Mesenteric fat pad (tissue), 1 donor: ENCODE results near the gene ADO. TPM values are rescaled to one million over a fixed set of nuclear protein-coding genes. Genes with fewer than 3 reads are reported as not detected.

Experiments
- DNase-seq: peaks from one replicate; pipeline ENCODE4 v3.0.0-alpha.2; 2020; ENCODE audit warnings: low spot score
- total RNA-seq: library from RNA; stranded (reverse); fragmentation: NEBNext Ultra II Directional; extraction: Animal tissue kit (Norgen Biotek cat#: 25700); gene quantifications from one replicate; pipeline ENCODE4 v1.2.1, GENCODE V29; 2021
- donor health status: DM: yes; HTN: yes; CAD: no.

ADO gene
- total RNA-seq, 1 donor from 2014 or later = 18.5 TPM

DNA sequence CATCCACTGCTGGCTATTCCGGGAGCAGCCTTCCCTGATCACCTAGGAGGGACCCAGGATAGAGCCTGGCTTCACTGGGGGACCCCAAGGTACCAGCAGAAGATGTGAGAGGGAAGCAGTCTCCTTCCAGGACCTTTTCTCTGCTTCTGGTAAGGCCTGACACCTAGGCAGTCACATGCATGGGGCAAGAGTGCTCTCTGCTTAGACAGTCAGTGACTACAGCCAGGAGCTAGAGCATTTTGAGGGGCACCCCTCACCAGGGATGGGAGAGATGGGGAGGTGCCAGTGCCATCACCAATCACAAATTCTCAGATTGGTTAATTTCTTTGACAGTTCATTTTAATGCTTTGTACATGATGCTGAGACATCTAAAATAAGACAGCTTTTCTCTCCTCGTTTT is 13.9 kb upstream of the ADO start:
- no peak for DNase-seq

DNA sequence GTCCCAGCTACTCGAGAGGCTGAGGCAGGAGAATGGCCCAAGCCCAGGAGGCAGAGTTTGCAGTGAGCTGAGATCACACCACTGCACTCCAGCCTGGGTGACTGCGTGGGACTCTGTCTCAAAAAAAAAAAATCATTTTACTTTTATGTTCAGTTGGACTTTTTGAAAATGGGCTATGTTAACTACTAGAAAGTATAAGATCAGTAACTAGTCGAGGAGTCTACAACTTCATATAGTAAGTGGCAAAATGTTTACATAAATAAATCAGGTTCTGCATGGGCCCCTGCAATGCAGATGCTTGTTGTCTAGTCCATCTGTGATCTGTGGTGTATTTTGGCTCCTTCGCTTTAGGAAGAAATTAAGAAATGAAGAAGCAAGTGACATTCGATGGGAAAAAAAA is 12.3 kb upstream of the ADO start:
- DNase-seq = no peak

DNA sequence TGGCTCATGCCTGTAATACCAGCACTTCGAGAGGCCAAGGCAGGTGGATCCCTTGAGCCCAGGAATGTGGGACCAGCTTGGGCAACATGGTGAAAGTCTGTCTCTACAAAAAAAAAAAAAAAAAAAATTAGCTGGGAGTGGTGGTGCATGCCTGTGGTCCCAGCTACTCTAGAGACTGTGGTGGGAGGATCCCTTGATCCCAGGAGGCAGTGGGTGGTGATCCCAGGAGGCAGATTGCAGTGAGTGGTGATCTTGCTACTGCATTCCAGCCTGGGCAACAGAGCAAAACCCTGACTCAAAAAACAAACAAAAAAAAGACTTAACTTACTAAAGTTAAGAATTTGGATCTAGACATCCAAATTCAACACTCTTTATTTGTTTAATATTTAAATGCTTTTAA is 10.2 kb upstream of the ADO start:
- DNase-seq = no peak

DNA sequence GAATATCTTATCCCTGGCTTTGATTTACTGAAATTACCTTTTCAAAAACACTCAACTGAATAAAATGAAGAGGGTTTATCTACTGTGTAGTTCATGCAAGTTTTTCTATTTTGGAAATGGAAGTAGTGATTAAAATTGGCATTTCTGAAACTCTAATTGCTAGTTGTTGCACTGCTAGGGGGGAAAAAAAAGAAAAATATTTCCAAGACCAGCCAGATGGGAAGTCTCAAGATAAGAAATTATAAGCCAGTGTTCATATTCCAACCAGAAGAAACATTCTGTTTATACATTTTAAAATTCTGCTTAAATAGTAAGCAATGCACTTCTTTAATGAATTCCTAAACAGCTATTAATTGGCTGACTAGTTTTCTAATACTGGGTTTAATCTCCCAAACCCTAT is 9.4 kb upstream of the ADO start:
- no peak for DNase-seq

DNA sequence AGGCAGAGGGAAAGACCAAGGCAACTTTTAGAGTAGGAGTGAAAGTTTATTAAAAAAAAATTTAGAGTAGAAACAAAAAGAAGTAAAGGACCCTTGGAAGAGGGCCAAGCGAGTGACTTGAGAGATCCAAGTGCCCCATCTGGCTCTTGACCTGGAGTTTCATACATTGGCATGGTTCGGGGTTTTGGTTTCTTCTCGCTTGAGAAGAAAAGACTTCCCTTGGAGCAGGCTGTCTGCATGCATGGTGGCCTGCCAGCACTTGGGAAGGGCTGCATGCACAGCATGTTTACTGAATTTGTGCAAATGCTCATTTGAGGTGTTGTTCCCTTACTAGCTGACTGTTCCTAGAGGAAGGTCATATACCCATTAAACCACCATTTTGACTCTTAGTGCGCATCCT is 8.8 kb upstream of the ADO start:
- no peak for DNase-seq

DNA sequence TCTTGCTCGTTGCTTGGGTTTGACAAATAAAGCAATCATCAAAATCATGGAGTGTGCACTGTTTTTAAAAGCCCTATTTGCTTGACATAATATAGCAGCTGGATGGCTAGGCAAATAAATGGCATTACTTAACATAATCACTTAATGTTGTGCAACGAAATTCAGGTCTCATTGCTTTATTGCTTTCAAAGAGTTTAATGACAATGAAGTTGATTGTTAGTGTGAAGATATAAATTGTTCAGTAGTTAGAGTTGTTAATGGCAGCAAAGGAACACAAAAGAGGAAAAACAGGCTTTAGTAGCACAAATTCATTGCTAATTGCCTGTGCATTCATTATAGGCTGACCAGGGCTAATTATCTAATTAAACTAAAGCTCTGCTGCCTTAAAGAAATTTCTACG is 7.6 kb upstream of the ADO start:
- DNase-seq = no peak

DNA sequence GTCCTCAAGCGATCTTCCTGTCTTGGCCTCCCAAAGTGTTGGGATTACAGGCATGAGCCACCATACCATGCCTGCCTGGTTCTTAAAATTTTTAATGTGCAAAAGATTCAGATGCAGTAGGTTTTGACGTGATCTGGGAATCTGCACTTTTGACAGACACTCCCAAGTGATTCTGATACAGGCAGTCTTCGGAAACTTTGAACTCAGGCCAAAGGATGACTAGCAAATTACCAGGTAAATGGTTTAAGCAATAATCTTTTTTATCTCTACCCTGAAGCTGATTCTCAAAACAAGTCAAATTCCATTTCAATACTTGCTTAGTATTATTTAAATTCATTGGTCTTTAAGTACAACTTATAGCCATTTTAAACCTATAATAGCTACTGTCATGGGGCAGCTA is 2.6 kb upstream of the ADO start:
- no peak for DNase-seq

DNA sequence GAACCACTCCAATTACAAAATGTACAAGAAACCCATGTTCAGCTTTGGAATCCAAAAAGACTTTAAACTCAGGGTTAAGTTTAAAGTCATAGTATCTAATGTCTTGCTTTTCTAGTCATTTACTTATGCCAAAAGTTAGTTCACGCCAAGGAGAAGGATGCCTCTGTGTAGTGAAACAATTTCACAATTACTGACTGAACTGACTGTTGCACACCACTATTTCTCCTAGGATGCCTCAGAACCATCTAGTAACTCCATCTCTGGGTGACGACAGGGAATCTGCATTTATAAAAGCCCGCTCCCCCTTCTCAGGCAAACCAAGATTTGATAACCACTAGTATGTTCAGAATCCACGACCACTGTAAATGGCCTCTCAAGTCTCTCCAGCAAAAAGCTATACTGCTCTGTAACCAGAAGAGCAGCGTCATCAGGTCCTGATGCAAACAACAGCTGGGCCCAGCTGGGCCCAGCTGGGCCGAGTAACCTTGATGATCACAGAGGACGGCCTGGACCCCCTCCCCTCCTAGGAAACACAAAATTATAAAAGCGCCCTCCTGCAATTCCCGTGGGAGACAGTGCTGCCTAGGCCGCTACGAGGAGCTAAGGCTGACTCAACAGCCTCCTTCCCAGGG is 680 bp upstream of the ADO start:
- no peak for DNase-seq

DNA sequence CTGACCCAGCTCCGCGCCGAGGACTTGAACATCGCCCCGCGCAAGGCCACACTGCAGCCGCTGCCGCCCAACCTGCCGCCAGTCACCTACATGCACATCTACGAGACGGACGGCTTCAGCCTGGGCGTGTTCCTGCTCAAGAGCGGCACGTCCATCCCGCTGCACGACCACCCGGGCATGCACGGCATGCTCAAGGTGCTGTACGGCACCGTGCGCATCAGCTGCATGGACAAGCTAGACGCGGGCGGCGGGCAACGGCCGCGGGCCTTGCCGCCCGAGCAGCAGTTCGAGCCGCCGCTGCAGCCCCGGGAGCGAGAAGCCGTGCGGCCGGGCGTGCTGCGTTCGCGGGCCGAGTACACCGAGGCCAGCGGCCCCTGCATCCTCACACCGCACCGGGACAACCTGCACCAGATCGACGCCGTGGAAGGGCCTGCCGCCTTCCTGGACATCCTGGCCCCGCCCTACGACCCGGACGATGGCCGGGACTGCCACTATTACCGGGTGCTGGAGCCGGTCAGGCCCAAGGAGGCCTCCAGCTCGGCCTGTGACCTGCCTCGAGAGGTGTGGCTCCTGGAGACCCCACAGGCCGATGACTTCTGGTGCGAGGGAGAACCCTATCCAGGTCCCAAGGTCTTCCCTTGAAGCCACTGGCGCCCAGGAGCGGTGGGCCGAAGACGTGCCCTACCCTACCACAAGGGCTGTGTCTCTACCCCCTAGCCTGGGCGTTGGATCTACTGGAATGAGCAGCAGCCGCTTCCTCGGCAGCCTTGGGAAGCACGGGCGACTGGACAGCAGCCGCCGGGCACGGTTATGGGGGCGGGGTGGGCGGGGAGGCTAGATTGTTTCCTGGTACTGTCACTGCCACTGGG is 945 bp downstream of the ADO start:
- DNase-seq = no peak

DNA sequence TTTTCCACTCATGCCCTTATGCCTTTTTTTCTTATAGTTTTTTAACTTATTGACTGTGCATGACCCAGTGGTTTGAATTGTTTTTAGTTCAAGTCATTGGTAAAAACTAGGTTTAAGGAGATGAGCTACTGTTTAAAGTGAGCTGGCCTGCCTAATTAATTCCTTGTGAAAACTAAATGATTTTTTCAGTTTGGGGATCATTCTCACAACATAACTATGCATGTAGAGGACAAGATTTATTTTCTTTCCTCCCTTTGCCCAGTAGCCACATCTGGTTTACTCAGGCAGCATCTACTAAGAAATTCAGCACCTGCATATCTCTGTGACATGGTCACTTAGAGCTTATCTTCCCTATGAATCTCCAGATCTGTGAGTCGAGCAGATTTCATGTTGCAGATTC is 1.7 kb downstream of the ADO start:
- no peak for DNase-seq

DNA sequence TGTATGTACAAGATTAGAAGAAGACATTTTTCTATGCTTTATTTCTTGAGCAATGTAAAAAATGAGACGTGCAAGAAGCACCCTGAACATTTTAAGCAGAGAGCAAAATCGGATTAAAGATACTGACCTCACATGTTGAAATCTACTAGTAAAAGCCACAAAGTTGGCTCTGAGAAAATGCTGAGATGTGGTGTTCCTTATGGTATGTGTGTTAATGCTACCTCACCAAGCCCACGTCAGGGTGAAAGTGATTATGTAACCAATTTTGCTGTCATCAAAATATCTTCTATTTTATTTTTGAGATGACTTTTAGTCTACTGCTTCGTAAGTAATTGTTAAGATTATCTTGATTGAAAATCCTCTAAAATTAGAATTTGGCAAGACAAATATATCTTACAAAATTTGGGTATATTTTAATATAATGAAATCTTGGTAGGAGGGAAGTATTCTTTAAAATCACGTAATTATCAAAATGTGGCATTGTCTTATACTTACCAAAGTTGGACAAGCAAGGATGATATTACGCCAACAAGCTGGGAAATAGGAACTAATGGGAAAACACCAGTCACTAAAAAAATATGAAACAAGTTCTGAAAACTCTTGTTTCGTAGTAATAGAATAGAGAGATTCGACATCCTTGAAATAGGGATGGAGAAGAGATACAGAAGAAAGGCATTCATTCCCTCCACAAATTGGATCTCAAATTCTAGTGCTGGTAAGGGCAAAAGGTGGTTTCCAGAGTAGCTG is 5.8 kb downstream of the ADO start:
- no peak for DNase-seq

DNA sequence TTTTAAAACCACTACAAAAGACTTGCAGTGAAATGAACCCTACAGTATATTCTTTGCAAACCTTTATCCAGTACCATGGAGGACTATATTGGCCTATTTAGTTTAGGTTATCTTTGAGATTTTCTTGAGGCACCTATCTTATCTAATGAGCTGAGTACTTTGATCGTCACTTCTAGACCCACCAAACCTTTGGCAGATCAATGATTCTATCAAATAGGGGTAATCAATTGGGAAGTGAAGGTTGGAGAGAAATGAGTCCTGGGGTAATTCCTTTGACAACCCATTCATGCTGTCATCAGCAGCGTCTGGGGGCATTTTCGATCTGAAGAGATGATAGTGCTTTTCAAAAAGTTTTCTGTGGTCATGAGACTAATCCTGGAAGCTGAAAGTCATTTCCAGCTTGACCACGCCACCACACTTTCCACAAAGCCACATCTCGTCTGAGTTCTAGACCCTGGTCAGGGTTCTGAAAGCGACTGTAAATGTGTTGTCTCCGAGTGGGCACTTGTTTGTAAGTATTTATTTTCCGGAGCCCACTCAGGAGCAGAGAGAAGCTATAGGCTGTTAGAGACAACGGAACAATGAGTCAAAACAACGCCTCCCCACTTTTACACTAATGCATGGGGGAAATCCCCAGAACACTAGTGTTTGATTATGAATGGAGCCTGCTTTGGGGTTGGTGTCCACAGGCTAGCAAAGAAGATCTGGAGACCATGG is 6.8 kb downstream of the ADO start:
- no peak for DNase-seq

DNA sequence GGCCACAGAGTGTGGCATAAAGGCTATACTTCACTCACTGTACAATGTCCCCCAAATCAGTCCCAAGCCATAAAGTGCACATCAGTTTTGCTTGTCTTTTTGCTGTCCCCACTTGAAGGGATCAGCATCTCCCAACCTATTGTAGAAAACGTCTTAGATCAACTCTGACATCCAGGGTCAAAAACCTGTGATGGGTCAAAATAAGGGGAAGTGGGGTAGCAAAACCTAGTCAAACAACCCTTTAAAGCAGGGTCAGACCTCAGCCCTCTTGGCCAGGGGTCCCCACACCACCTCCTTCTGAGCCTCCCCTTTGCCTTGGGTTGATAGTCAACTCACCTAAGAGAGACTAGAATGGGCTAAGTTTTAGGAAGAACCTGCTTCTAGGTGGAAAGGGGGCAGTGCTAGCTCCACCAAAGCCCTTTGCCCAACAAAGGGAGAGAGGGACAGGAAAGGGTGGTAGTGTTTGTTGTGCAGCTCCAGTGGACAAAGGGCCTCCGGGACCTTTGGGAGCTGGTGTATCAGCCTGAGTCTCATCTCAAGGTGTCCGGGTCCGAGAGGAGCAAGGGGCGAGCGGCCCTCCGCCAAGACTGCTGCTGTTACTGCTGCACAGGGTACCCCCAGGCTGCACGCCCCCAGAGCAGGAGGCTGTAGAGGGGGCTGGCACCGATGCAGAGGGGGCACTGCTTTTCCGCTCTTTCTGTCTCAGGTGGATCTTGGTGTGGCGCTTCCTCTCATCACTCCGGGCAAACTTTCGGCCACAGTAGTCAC is 8.3 kb downstream of the ADO start:
- no peak for DNase-seq

DNA sequence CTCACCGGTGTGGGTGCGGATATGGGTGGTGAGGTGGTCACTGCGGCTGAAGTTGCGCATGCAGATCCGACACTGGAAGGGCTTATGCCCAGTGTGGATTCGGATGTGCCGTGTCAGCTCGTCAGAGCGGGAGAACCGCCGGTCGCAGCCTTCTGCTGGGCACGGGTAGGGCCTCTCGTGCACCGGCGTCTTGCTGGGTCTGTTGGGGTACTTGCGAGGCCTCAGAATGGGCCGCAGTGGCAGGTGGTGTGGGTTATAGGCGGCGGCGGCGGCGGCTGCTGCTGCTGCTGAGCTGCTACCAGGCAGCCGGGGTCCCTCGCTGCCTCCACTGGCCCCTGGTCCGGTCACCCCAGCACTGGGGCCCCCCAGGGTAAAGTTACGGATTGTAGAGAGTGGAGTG is 8.9 kb downstream of the ADO start:
- no peak for DNase-seq

DNA sequence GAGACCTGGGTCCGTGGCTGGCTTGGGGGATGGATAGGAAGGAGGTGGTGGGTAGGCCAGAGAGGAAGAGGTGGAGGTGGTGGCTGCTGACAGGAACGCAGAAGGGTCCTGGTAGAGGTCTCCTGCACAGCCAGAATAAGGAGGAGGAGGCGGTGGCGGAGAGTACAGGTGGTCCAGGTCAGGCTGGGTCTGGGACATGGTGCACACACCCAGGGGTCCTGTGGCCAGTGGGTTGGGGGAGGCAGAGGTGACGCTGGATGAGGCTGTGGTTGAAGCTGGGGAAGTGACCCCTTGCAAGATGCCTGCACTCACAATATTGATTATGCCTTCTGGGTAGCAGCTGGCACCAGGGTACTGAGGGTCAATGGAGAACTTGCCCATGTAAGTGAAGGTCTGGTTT is 9.5 kb downstream of the ADO start:
- no peak for DNase-seq

DNA sequence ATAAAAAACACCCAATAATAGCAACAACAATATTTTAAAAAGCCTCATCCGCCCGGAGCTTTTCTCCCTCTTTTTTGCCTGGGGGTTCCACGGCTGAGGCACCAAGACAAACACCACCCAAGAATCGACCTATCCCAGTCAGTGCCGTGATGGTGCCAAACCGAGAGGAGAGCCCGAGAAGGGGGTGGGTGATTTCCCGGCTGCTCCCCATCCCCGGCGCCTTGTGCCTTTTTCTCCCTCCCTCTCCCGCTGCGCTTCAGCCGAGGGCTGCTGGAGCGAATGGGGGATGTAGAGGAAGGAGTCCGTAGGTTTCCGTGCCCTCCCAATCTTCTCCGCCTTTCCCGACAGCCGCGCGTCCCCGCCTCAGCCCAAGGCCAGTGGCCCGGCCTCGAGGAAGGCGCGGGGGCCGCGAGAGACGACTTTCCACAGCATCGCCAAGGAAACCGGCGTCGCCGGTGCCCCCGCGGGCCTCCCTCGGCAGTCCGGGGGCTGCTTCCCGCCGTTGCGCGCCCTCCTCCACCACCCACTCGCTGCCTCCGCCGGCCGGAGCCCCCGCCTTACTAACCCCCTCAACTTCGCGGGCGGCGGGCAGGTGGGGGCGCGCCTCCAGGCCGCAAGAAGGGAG is 10.3 kb downstream of the ADO start:
- no peak for DNase-seq

DNA sequence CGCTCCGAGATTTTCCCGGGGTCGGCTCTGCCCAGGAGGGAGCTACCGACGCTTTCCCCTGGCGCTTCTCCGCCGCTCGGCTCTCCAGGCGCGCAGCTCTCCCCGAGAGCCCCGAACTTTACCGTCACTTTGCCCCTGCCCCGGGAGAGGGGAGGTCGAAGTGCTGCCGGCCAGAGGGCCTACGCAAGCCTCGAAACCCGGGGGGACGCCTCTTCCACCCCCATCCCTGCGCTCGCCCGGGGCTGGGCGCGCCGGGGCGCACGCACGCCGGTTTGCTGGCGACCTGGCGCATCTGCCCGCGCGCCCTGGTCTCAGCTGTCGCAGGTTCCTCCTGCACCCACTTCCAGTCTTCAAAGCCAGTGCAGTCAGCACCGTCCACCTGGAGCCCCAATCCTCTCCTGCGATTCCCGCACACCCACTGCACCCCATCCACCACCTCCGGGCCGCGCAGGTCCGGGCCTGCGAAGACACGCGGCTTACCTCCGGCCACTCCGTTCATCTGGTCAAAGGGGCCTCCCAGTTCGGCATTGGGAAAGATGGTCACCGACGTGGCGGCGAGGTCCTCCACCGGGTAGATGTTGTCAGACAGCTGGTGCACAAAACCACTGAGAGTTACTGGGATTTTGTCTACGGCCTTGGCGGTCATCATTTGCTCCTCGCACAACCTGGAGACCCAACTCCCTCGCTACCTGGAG is 11.0 kb downstream of the ADO start:
- no peak for DNase-seq

DNA sequence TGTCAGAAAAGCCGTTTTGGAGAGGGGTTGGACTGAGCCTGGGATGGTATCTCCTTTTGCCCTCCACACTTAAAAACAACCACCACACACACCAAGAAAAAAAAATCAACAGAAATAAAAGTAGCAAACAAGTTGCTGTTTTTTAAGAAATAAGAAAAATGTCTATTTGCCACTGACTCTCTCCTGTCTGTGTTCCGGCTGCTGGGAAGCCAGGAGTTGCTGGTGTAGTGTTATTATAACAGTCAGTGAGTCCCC is 11.5 kb downstream of the ADO start:
- no peak for DNase-seq

DNA sequence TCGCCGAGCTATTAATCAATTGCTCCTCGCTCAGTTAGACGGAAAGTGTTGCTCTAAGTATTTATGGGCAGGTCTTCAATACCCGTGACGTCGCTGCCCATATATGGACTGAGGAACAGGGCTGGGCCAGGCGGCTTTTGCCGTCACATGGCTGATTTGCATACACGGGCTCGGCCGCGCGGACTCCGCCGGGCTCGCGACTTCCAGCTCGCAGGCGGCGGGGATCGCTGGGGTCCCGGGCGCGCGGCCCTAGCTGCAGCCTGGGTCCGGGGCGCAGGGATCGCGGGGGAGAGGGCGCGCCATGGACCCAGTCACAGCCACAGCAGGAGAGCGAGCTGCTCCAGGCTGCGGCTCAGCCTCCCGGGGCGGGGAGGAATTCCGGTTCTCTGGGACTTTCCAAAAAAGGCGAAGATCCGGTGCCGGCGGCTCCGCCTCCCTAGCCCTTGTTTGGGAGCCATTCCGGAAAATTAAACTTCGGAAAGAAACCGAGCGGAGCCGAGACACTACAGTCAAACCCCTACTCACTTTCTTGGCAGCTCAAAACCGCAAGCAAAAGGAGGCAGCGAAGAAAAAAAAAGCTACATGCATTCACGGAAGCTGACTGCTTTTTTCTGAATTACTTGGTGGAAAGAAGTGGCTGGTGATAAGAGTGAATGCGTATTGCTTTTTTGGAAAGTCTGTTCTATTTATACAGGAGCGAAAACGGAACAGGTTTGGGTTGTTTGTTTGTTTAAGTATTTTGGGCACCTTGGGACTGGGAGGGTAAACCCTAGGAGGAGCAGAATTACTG is 12.0 kb downstream of the ADO start, which contains the start of gene EGR2:
Gene EGR2, minus strand, starts transcription at position 36 of the 790 bp plus-strand sequence. CDS start 337 bp downstream, outside the sequence.
- peak; percentile 96 for DNase-seq
